H1 (cell line): ENCODE results near the gene GRID1.

Experiments
- ASH2L ChIP-seq: fragments of 200-600, 300-600 bp; sonication (generic); IDR thresholded peaks from one replicate; pipeline ENCODE4 v1.7.1; 2017; ENCODE audit warnings: low read length
- BRCA1 ChIP-seq: IDR thresholded peaks from 2 replicates; pipeline ENCODE4 v1.6.1; 2012; ENCODE audit warnings: low read depth, low read length, improper control_type of control experiment
- CBX8 ChIP-seq: fragments of 300-800, 300-1000 bp; sonication (generic); IDR thresholded peaks from 2 replicates; pipeline ENCODE4 v1.7.1; 2016; ENCODE audit warnings: low read depth, low read length, borderline replicate concordance
- CTCF ChIP-seq, 3 experiments: IDR thresholded peaks; 1 replicate in 2 of 3; 2 replicates in 1 of 3; pipeline versions ENCODE4 v1.5.1 to v1.6.1; 2011; ENCODE audit warnings: low read length in 3 of 3, mild to moderate bottlenecking in 3 of 3, inconsistent platforms in 2 of 3, low read depth in 1 of 3, moderate library complexity in 1 of 3; ENCODE audit not compliant: insufficient read depth in 1 of 3; ENCODE audit errors: control extremely low read depth in 1 of 3
- EP300 ChIP-seq, 2 experiments: IDR thresholded peaks; 1 replicate in 1 of 2; 2 replicates in 1 of 2; pipeline ENCODE4 v1.6.1; 2011 to 2012; ENCODE audit warnings: low read depth in 2 of 2, low read length in 2 of 2, mild to moderate bottlenecking in 2 of 2, borderline replicate concordance in 1 of 2, inconsistent platforms in 1 of 2, moderate library complexity in 1 of 2
- EZH2 ChIP-seq: fragments of 200-600 bp; sonication (generic); IDR thresholded peaks from 2 replicates; pipeline ENCODE4 v1.7.1; 2012; ENCODE audit warnings: low read depth, mild to moderate bottlenecking, moderate library complexity, low read length, inconsistent platforms; ENCODE audit not compliant: severe bottlenecking
- MAX ChIP-seq: IDR thresholded peaks from 2 replicates; pipeline ENCODE4 v1.6.1; 2012; ENCODE audit warnings: inconsistent platforms
- POLR2AphosphoS5 ChIP-seq: IDR thresholded peaks from 2 replicates; pipeline ENCODE4 v1.6.1; 2011; ENCODE audit warnings: low read depth, low read length
- RAD21 ChIP-seq, 2 experiments: IDR thresholded peaks in 1 of 2; conservative IDR thresholded peaks in 1 of 2; 2 replicates each; pipeline ENCODE4 v1.6.1; 2011; ENCODE audit warnings: low read depth in 2 of 2, low read length in 2 of 2, improper control_type of control experiment in 1 of 2, inconsistent platforms in 1 of 2, mild to moderate bottlenecking in 1 of 2, moderate library complexity in 1 of 2
- SP4 ChIP-seq: IDR thresholded peaks from 2 replicates; pipeline ENCODE4 v1.6.1; 2012; ENCODE audit warnings: low read length, inconsistent platforms
- SRF ChIP-seq: IDR thresholded peaks from 2 replicates; pipeline ENCODE4 v1.6.1; 2011; ENCODE audit warnings: mild to moderate bottlenecking, low read depth, low read length, moderate library complexity
- SUZ12 ChIP-seq: fragments of 200-600 bp; sonication (generic); IDR thresholded peaks from 2 replicates; pipeline ENCODE4 v1.6.1; 2012; ENCODE audit warnings: mild to moderate bottlenecking, inconsistent platforms, low read length, moderate library complexity, mixed read lengths
- TAF1 ChIP-seq: IDR thresholded peaks from 2 replicates; pipeline ENCODE4 v1.6.1; 2011; ENCODE audit warnings: mild to moderate bottlenecking, low read depth, low read length

GRCh38 chr10:86385806-86386205, 19.2 kb upstream of the GRID1 start:
- no peak for TF ChIP-seq SP4
- TF ChIP-seq TAF1: no peak
- no peak for TF ChIP-seq SUZ12
- TF ChIP-seq CTCF (IDR thresholded peaks at IDR 0.05; ENCODE audit: control extremely low read depth in 1 of 3, insufficient read depth in 1 of 3, low read depth in 1 of 3, low read length in 3 of 3): no peak
- no peak for TF ChIP-seq EZH2
- no peak for TF ChIP-seq POLR2AphosphoS5
- TF ChIP-seq MAX: no peak
- TF ChIP-seq CBX8: no peak
- no peak for TF ChIP-seq BRCA1
- no peak for TF ChIP-seq RAD21 (IDR thresholded peaks at IDR 0.05 in 1 of 2, conservative IDR thresholded peaks at IDR 0.05 in 1 of 2; ENCODE audit: low read depth in 2 of 2, low read length in 2 of 2)
- no peak for TF ChIP-seq EP300 (IDR thresholded peaks at IDR 0.05; ENCODE audit: borderline replicate concordance in 1 of 2, low read depth in 2 of 2, low read length in 2 of 2)
- TF ChIP-seq SRF: no peak
- TF ChIP-seq ASH2L: no peak
